Measurements from ENCODE around the gene TRIM16.
A peak's percentile ranks its signal among the peaks of the same experiment; 100 is the strongest.
"Not testable (repeated sequence)": the region's sequence is repeated elsewhere in the genome, so short reads cannot be mapped to it uniquely, and the experiment has no call there.

Gene TRIM16

DNA sequence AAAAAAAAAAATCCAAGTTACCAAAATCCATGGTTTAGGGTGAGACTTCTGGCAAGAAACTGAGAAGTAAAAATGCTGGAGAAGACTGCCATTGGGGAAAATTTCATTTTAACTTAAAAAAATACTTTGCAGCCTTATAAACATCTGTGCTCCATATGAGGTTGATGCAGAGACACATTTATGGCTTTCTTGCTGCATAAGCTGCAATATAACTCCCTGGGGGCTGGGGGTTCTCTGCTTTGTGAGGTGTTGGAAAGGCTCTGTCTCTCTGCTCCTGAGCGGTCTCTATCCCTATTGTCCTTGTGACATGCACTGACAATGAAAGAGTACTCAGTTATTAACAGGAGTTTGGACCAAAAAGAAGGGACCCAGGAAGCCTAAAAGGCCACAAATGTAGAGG, 71.0 kb downstream of the TRIM16 start:
- not testable (repeated sequence) for DNase-seq

DNA sequence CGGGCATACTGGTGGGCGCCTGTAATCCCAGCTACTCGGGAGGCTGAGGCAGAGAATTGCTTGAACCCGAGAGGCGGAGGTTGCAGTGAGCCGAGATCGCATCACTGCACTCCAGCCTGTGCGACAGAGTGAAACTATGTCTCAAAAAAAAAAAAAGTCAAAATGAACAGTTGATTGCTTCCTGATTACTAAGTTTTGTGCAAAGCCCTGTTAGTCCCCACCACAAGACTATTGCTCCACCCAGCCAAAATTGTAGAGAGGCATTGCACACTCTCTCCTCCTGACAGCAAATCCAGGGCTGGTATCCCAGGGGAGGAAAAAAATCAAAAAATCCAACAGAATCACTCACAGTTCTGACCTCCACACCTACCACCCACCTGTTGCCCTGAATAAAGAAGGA, 91.2 kb downstream of the TRIM16 start:
- DNase-seq, result not testable (repeated sequence)

DNA sequence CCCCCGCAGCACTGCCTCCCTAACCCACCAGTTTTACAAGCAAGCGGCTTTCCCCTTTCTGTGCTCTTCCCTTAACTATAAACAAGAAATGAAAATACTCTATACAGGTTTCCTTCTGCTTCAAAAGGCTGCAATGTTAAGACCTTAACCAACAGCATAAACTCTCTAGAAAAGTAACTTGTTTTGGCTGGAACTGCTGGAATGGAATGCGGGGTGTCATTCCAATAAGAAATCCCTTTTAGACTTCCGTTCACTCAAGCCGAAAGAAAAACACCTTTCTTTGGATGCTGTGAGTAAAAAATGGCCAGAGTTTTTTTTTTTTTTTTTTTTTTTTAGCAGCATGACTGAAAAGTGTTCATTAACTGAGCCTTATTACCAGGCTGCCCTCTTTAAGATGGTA, 92.1 kb downstream of the TRIM16 start:
- DNase-seq, result peak in 1 of 2 donors; percentile 22

DNA sequence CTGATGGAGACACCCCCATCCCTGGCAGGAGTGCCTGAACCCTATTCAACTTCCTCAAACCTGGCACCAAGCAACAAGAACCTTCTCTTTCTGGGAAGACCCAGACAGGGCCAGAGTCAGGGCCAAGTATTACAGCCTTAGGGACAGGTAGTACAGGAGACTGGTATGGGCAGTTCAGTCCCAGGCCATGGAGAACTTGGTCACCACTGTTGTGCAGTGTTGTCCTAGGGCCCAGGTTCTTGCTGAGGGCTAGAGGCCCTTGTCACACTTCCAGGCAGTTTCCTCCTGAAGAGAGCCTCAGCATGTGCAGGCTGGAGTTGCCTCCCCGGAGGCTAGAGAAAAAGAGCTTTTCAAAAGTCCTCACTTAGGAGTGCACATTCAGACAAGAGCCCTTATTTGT, 93.3 kb downstream of the TRIM16 start:
- DNase-seq, result not testable (repeated sequence)

DNA sequence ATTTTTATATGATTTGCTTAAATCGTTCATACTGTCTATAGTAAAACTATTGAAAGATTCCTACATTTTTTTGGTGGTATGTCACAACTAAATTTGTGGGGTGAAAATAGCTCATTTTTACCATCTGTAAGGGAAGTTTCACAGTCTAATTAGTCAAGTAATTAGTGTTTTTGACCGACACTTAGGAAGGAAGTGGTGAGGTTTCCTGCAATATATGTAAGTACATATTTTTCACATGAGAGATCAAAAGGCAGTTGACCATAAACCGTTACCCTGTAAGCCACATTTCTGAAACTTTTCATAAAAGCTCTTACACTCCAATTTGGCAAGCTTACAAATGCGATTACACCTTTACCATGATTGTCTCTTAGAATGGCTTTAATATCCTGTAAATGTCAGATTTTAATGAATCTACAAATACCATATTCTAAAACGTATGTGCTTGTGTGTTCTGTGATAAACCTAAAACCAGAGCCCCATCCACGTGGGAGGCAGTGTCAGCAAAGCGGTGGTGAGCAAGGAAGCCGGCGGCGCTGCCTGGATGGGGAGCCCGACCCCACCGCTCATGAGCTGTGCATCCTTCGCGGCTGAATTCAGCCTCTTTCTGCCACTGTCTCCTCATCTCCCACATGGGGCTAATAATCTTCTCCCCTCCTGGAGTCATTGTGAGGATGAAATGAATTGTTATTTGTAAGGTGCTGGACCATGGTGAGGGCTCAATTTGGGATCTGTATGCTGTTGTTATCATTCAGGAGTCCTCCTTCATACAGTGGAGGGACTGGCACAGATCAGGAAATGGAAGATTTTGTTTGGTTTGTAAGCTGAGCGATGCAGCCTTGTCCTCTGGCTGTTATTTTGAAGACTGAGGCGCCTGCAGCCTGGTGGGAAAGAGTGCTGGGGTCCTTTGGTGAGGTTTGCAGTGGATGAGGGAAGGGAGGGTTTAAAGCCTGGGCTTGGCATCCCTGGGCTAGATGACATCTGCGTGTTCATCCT, 94.3 kb downstream of the TRIM16 start:
- not testable (repeated sequence) for DNase-seq

DNA sequence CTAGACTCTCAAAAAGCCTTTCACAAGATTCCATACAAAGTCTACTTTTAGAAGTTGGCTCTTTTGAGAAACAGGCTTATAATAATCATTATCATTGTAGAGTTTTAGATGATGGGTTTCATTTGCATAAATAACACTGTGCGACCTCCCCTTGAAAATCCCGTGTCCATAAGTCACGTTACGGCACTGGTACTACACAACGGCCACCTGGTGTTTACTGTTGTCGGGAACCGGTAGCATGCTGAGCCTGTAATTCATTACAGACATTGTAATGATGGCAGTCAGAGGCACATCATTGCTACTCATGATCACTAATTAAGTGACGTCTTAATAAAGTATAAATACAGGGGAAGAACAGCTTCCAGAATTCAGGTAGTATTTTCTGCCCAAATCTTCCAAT, 96.1 kb downstream of the TRIM16 start:
- not testable (repeated sequence) for DNase-seq

DNA sequence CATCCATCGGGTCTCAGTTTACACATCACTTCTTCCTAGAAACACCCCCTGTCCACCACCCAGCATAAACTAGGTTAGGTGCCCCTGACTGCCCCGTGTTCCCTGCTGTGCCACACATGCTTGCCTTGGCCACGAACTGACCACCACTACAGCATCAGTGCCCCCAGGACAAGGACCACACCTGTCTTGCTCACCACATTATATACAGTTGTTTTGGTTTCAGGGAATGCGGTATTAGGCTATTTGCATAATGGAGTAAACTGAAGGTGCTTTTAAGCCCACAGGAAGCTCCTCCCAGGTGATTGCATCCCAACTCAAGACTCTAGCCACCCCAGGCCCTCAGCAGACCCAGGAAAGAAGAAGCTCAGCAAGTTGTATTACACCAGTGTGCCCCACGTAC, 100.8 kb downstream of the TRIM16 start:
- not testable (repeated sequence) for DNase-seq

DNA sequence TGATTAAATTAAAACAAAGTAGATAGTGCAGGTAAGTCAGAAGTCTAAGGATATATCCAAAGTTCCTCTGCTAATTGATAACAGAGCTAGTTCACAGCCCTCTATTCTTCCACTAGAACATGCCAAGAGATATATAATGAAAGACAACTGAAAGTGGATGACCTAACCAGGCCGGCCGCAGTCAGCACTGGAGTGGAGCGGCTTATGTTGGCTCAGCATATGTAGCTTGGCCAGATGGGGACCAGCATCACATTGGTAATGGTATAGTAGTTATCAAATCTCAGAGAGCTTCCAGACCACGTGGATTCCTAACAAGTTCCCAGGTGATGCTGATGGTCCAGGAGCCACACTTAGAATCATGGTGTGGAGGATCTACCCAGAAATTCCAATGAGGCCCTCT, 102.6 kb downstream of the TRIM16 start:
- not testable (repeated sequence) for DNase-seq

All from bone marrow (tissue), 2 donors.